GM10248 (cell line): ENCODE results near the gene EXD2.
"Not testable (repeated sequence)": the region's sequence is repeated elsewhere in the genome, so short reads cannot be mapped to it uniquely, and the experiment has no call there.

Source experiments
- CTCF ChIA-PET: fragments of 300-600 bp; sonication (Branson Sonifier 250); formaldehyde crosslinking; extraction: SDS; loops from one replicate; lab custom pipeline; 2021; ENCODE audit warnings: antibody characterized with exemption; lab: Yijun Ruan, JAX
- POLR2A ChIA-PET: fragments of 350-650 bp; sonication (Branson Sonifier 250); formaldehyde crosslinking; extraction: SDS; loops from one replicate; lab custom pipeline; 2020; ENCODE audit warnings: antibody characterized with exemption; lab: Yijun Ruan, JAX
- DNase-seq: peaks from one replicate; pipeline ENCODE4 v3.0.0; 2012; ENCODE audit errors: extremely low spot score
- CTCF ChIP-seq: IDR thresholded peaks from 2 replicates; pipeline ENCODE4 v1.5.1; 2012; ENCODE audit warnings: mild to moderate bottlenecking, low read depth; ENCODE audit errors: extremely low read depth, missing control alignments, control extremely low read depth

Gene EXD2

GRCh38 chr14:69214393-69214792 lies 23.1 kb downstream of the EXD2 start:
- ChIA-PET CTCF (no interaction called here), POLR2A (no interaction called here)
- no peak for DNase-seq
- TF ChIP-seq CTCF: no peak

GRCh38 chr14:69217663-69218062 lies 26.4 kb downstream of the EXD2 start:
- DNase-seq, CTCF ChIA-PET, POLR2A ChIA-PET: not testable (repeated sequence)

GRCh38 chr14:69224946-69225345 lies 33.6 kb downstream of the EXD2 start:
- TF ChIP-seq CTCF: no peak
- POLR2A ChIA-PET: no interaction called here
- DNase-seq: no peak
- CTCF ChIA-PET: no interaction called here

- CTCF ChIA-PET: interaction anchor here (4.9 kb wide), 1 partner anchor 16 kb away, joined by 21 read pairs; no protein-coding TSS in a partner anchor
- TF ChIP-seq CTCF: no peak
- POLR2A ChIA-PET: no interaction called here
- DNase-seq: no peak
These were observed 34.9 kb downstream of the EXD2 start for GRCh38 chr14:69226178-69226577.

- no peak for DNase-seq
- POLR2A ChIA-PET: no interaction called here
- CTCF ChIA-PET: interaction anchor here (4.9 kb wide), 1 partner anchor 16 kb away, joined by 21 read pairs; no protein-coding TSS in a partner anchor
- no peak for TF ChIP-seq CTCF
These were observed 35.4 kb downstream of the EXD2 start for GRCh38 chr14:69226736-69227135.

GRCh38 chr14:69231486-69231885 lies 40.2 kb downstream of the EXD2 start:
- CTCF ChIA-PET: interaction anchor here (0.9 kb wide), 1 partner anchor 102 kb away, joined by 3 read pairs; no protein-coding TSS in a partner anchor
- no peak for DNase-seq
- no peak for TF ChIP-seq CTCF
- POLR2A ChIA-PET: no interaction called here

- no peak for DNase-seq
- POLR2A ChIA-PET: no interaction called here
- CTCF ChIA-PET: interaction anchor here (1.0 to 2.7 kb wide), 5 partner anchors 10 to 495 kb away, joined by 3 to 22 read pairs (median 3); no protein-coding TSS in a partner anchor
- TF ChIP-seq CTCF: no peak
These were observed 41.1 kb downstream of the EXD2 start for GRCh38 chr14:69232388-69232787.
